K562 (cell line): Measurements from ENCODE around the gene SEMA5A. TPM values are rescaled to one million over a fixed set of nuclear protein-coding genes. Genes with fewer than 3 reads are reported as not detected.

Experiments
- ATAC-seq: fragments of 200-7000 bp; cut with Tn5 transposase; 3 replicates; pipeline ENCODE4 v1.9.1; 2020; ENCODE audit warnings: moderate library complexity
- BruUV-seq: library from RNA; stranded (reverse); fragments of 400-500 nt; replicated peaks from 2 replicates; lab custom pipeline; 2021; lab: Mats Ljungman, UMichigan
- CTCF ChIA-PET: fragments of 300-600 bp; formaldehyde crosslinking; extraction: SDS; loops from one replicate; lab custom pipeline; 2021; ENCODE audit warnings: low intra/inter-chr PET ratio; lab: Yijun Ruan, JAX
- POLR2A ChIA-PET: fragments of 300-600, 350-650 bp; sonication (Branson Sonifier 250); formaldehyde crosslinking; extraction: SDS; loops from one replicate; lab custom pipeline; 2021; ENCODE audit warnings: antibody characterized with exemption, inconsistent platforms; lab: Yijun Ruan, JAX
- DNase-seq, 4 experiments: peaks; one replicate each; pipeline versions ENCODE4 v3.0.0 to v3.0.0-alpha.2; 2011 to 2018; ENCODE audit warnings: low spot score in 3 of 4, mixed read lengths in 3 of 4; ENCODE audit errors: extremely low read depth in 1 of 4
- FAIRE-seq: peaks from 2 replicates; lab custom pipeline; 2011; peaks lifted over from hg19 to GRCh38; lab: Jason Lieb, UNC
- H2AFZ ChIP-seq: 2 replicates; pipeline ENCODE4 v1.6.0; 2011; ENCODE audit warnings: low read depth, low read length, control low read depth, inconsistent platforms
- H3K27ac ChIP-seq: fragments of 200-600 bp; 3 replicates; pipeline ENCODE4 v1.8.0; 2011; ENCODE audit warnings: low read depth, mild to moderate bottlenecking, control low read depth, inconsistent platforms, low read length, moderate library complexity, mixed read lengths; ENCODE audit errors: extremely low read depth
- H3K27me3 ChIP-seq, 2 experiments: fragments of 300-600 bp in 1 of 2; 2 replicates in 1 of 2; 3 replicates in 1 of 2; pipeline versions ENCODE4 v1.6.0 to v1.8.0; 2011; ENCODE audit warnings: inconsistent platforms in 2 of 2, low read length in 2 of 2, mild to moderate bottlenecking in 1 of 2, mixed read lengths in 1 of 2, moderate library complexity in 1 of 2; ENCODE audit not compliant: control insufficient read depth in 2 of 2, insufficient read depth in 2 of 2
- H3K36me3 ChIP-seq: fragments of 300-600 bp; 3 replicates; pipeline ENCODE4 v1.8.0; 2011; ENCODE audit warnings: mild to moderate bottlenecking, low read length, inconsistent platforms; ENCODE audit not compliant: control insufficient read depth, insufficient read depth
- H3K4me1 ChIP-seq, 2 experiments: fragments of 200-600 bp in 1 of 2; replicated peaks in 1 of 2; 2 replicates in 1 of 2; 3 replicates in 1 of 2; pipeline versions ENCODE4 v1.5.1 to v1.8.0; 2011; ENCODE audit warnings: inconsistent platforms in 2 of 2, low read length in 2 of 2, mild to moderate bottlenecking in 1 of 2, mixed read lengths in 1 of 2, moderate library complexity in 1 of 2; ENCODE audit not compliant: control insufficient read depth in 2 of 2, insufficient read depth in 2 of 2
- H3K4me2 ChIP-seq: 2 replicates; pipeline ENCODE4 v1.6.1; 2011; ENCODE audit warnings: low read length, control low read depth, inconsistent platforms, mixed read lengths; ENCODE audit not compliant: insufficient read depth
- H3K4me3 ChIP-seq: fragments of 200-600 bp; sonication (generic), shearing (Covaris generic); 2 replicates; pipeline ENCODE4 v1.5.1; 2016; ENCODE audit warnings: control low read depth, inconsistent platforms
- H3K79me2 ChIP-seq: fragments of 200-600 bp; 3 replicates; pipeline ENCODE4 v1.8.0; 2011; ENCODE audit warnings: low read length, inconsistent platforms; ENCODE audit not compliant: control insufficient read depth, insufficient read depth
- H3K9ac ChIP-seq, 2 experiments: 2 replicates each; pipeline versions ENCODE4 v1.6.0 to v1.6.1; 2011; ENCODE audit warnings: low read depth in 2 of 2, low read length in 2 of 2, control low read depth in 1 of 2, inconsistent platforms in 1 of 2, mild to moderate bottlenecking in 1 of 2, mixed read lengths in 1 of 2; ENCODE audit not compliant: insufficient read depth in 1 of 2
- H3K9me1 ChIP-seq: one replicate; pipeline ENCODE4 v1.6.0; 2011; ENCODE audit warnings: inconsistent platforms, mild to moderate bottlenecking, low read length, moderate library complexity; ENCODE audit not compliant: control insufficient read depth, insufficient read depth
- H3K9me3 ChIP-seq: replicated peaks from 2 replicates; pipeline ENCODE4 v1.5.1; 2011; ENCODE audit warnings: low read depth, low read length, inconsistent platforms; ENCODE audit not compliant: control insufficient read depth, insufficient read depth
- H4K20me1 ChIP-seq: replicated peaks from 2 replicates; pipeline ENCODE4 v1.6.1; 2011; ENCODE audit warnings: low read length, inconsistent platforms, mixed read lengths; ENCODE audit not compliant: control insufficient read depth, insufficient read depth
- HLTF ChIP-seq: fragments of 450-650 bp; IDR thresholded peaks from 2 replicates; pipeline ENCODE4 v1.6.1; 2016
- ILF3 ChIP-seq: fragments of 450-650 bp; IDR thresholded peaks from 2 replicates; pipeline ENCODE4 v1.6.1; 2018; ENCODE audit warnings: antibody characterized with exemption, mild to moderate bottlenecking, moderate library complexity, borderline replicate concordance
- MCM5 ChIP-seq: fragments of 450-650 bp; IDR thresholded peaks from 2 replicates; pipeline ENCODE4 v1.6.1; 2016; ENCODE audit warnings: low read depth
- PCBP1 ChIP-seq: fragments of 200-400 bp; formaldehyde crosslinking; IDR thresholded peaks from 2 replicates; pipeline ENCODE4 v1.6.1; 2018; ENCODE audit warnings: mild to moderate bottlenecking, low read depth, low read length; ENCODE audit not compliant: poor library complexity, severe bottlenecking
- POLR3A ChIP-seq: IDR thresholded peaks from 2 replicates; pipeline ENCODE4 v1.6.1; 2011; ENCODE audit warnings: borderline replicate concordance, mild to moderate bottlenecking, moderate library complexity; ENCODE audit not compliant: insufficient read length, insufficient read depth; ENCODE audit errors: extremely low read depth
- RFX5 ChIP-seq: IDR thresholded peaks from 2 replicates; pipeline ENCODE4 v1.6.1; 2011; ENCODE audit warnings: low read depth, mild to moderate bottlenecking, improper control_type of control experiment, low read length
- SIN3A ChIP-seq, 2 experiments: fragments of 150-350 bp in 1 of 2; IDR thresholded peaks; 2 replicates each; pipeline ENCODE4 v1.6.1; 2011 to 2016; ENCODE audit warnings: borderline replicate concordance in 2 of 2, low read depth in 2 of 2, low read length in 2 of 2, mild to moderate bottlenecking in 2 of 2, moderate library complexity in 2 of 2; ENCODE audit not compliant: control insufficient read depth in 1 of 2
- SNAPC5 ChIP-seq: fragments of 250-450 bp; sonication (Bioruptor Pico); IDR thresholded peaks from 2 replicates; pipeline ENCODE4 v1.8.0; 2021; ENCODE audit warnings: moderate library complexity, mild to moderate bottlenecking, inconsistent platforms
- ZBTB17 ChIP-seq: fragments of 450-650 bp; formaldehyde crosslinking; IDR thresholded peaks from 2 replicates; pipeline ENCODE4 v1.4.0; 2020; ENCODE audit warnings: mild to moderate bottlenecking
- ZBTB5 ChIP-seq: fragments of 450-650 bp; IDR thresholded peaks from 2 replicates; pipeline ENCODE4 v1.6.1; 2017; ENCODE audit warnings: antibody characterized with exemption
- ZNF165 ChIP-seq: fragments of 250-450 bp; sonication (Bioruptor Pico); IDR thresholded peaks from 2 replicates; pipeline ENCODE4 v1.4.0; 2020; ENCODE audit warnings: borderline replicate concordance
- ZNF253 ChIP-seq: fragments of 250-450 bp; sonication (Bioruptor Pico); conservative IDR thresholded peaks from 2 replicates; pipeline ENCODE4 v1.6.1; 2021; ENCODE audit warnings: mild to moderate bottlenecking
- ZNF79 ChIP-seq: fragments of 250-450 bp; sonication (Bioruptor Pico); IDR thresholded peaks from 2 replicates; pipeline ENCODE4 v1.4.0; 2020; ENCODE audit warnings: low read depth, mild to moderate bottlenecking, moderate library complexity
- whole genome bisulfite sequencing: fragments of 100-300 bp; shearing (Covaris generic); methylation state at CpG from one replicate; pipeline ENCODE4 v1.1.6; 2016; ENCODE audit warnings: low coverage, mixed read lengths; ENCODE audit not compliant: insufficient coverage; ENCODE audit errors: missing lambda C conversion rate; 5-methylcytosine and 5-hydroxymethylcytosine counted together
- in situ Hi-C: fragments of 300-500 bp; cut with MboI; formaldehyde crosslinking; loops from 4 replicates; pipeline ENCODE4 v1.15.0; 2018; ENCODE audit warnings: inconsistent platforms, mixed read lengths
- intact Hi-C: fragments of 100-400 bp; cut with micrococcal nuclease; formaldehyde crosslinking; loops from 2 replicates; pipeline ENCODE4 v1.14.2; 2022
- polyA plus RNA-seq, 8 experiments: library from polyadenylated mRNA; depleted of rRNA in 4 of 8; stranded (reverse) in 5 of 8; unstranded in 3 of 8; fragments of >200 nt; fragmentation: Nextera tagmentation in 2 of 8; fragmentation: Illumina TruSeq in 1 of 8; extraction: Ambion mirVana in 2 of 8; extraction: Trizol in 1 of 8; gene quantifications; 2 replicates each; pipeline versions ENCODE4 v1.2.1 to v1.2.3, GENCODE V29; 2011 to 2014; ENCODE audit warnings: inconsistent platforms in 1 of 8, missing spikeins in 1 of 8
- total RNA-seq, 7 experiments: library from RNA; depleted of rRNA in 6 of 7; stranded (reverse); fragments of >200 nt in 6 of 7; fragmentation: Illumina TruSeq in 2 of 7; extraction: Trizol in 2 of 7; gene quantifications; 2 replicates each; pipeline versions ENCODE4 v1.2.1 to v1.2.3, GENCODE V29; 2011 to 2021; ENCODE audit warnings: low replicate concordance in 1 of 7

SEMA5A gene
- total and polyA plus RNA-seq, 9 of the 15 experiments (the other 6 are each of a cell fraction or from before 2014, with no cell fraction given): 0.02 TPM; not detected in 8

GRCh38 chr5:9529513-9529912 lies 16.4 kb downstream of the SEMA5A start:
- intact Hi-C loops: no loop called here
- Histone ChIP-seq H3K9ac (no peak overlapping the region), H2AFZ (no peak overlapping the region), H3K9me1 (no peaks in the 10 kb centered on the region), H3K36me3 (no peaks in the 10 kb centered on the region), H3K27me3 (peaks cover 0 to 4% of the 10 kb centered on the region in 2 experiments; a peak in 1 of 5 replicates), H3K4me1 (no peaks in the 10 kb centered on the region), H3K79me2 (no peaks in the 10 kb centered on the region), H4K20me1 (no peaks in the 10 kb centered on the region), H3K4me2 (no peak overlapping the region), H3K27ac (no peak overlapping the region), H3K4me3 (no peak overlapping the region), H3K9me3 (no peaks in the 10 kb centered on the region)
- ChIA-PET CTCF (no interaction called here), POLR2A (interaction anchor here (0.6 to 0.7 kb wide), 3 partner anchors 143 to 1843 kb away, joined by 3 read pairs; no protein-coding TSS in a partner anchor)
- BruUV-seq: no TSS peak
- TF ChIP-seq ZBTB5: no peak
- TF ChIP-seq SNAPC5 (CRISPR knock-in tag): no peak
- TF ChIP-seq PCBP1: no peak
- TF ChIP-seq ZNF253: no peak
- TF ChIP-seq ZNF79 (CRISPR knock-in tag): no peak
- no peak for TF ChIP-seq ZBTB17 (CRISPR knock-in tag)
- no peak for TF ChIP-seq ILF3
- no peak for TF ChIP-seq HLTF
- TF ChIP-seq POLR3A: no peak
- TF ChIP-seq ZNF165 (CRISPR knock-in tag): no peak
- no peak for TF ChIP-seq MCM5
- TF ChIP-seq RFX5: no peak
- no peak for TF ChIP-seq SIN3A (IDR thresholded peaks at IDR 0.05; ENCODE audit: borderline replicate concordance in 2 of 2, control insufficient read depth in 1 of 2, low read depth in 2 of 2, low read length in 2 of 2)
- FAIRE-seq: no peak
- WGBS: 0% methylated on average over 2 of the region's 2 CpGs
- no peak for DNase-seq
- in situ Hi-C loops: no loop called here
- ATAC-seq: no peak
